Glomerular visceral epithelial cell (primary cell): ENCODE measurements around the gene MFAP1.

Experiments
- DNase-seq: peaks from one replicate; pipeline ENCODE4 v3.0.0-alpha.2; 2016; ENCODE audit errors: extremely low spot score

Gene MFAP1

GRCh38 chr15:43776101-43776717 lies 48.3 kb downstream of the MFAP1 start:
- peak; percentile 3 for DNase-seq

GRCh38 chr15:43775411-43775965 lies 49.0 kb downstream of the MFAP1 start:
- DNase-seq, result peak; percentile 65

- no peak for DNase-seq
Observed at GRCh38 chr15:43774062-43774461, 50.4 kb downstream of the MFAP1 start.

GRCh38 chr15:43772624-43773023 lies 51.9 kb downstream of the MFAP1 start:
- no peak for DNase-seq

GRCh38 chr15:43771816-43772215 lies 52.7 kb downstream of the MFAP1 start:
- no peak for DNase-seq

GRCh38 chr15:43769584-43770228 lies 54.8 kb downstream of the MFAP1 start:
- DNase-seq, result peak; percentile 54

- DNase-seq, result no peak
Observed at GRCh38 chr15:43763819-43764446, 60.6 kb downstream of the MFAP1 start.

- no peak for DNase-seq
Observed at GRCh38 chr15:43762824-43763223, 61.7 kb downstream of the MFAP1 start.
